ENCODE measurements around the gene C2CD2L. TPM values are rescaled to one million over a fixed set of nuclear protein-coding genes. Genes with fewer than 3 reads are reported as not detected.

C2CD2L gene
- total and polyA plus RNA-seq, 2 of the 13 experiments (the other 11 are each of a cell fraction or from before 2014, with no cell fraction given): 3.7 to 5.5 TPM

- TF ChIP-seq ZBED4 (CRISPR knock-in tag; IDR thresholded peaks at IDR 0.05; ENCODE audit: borderline replicate concordance) (peak; percentile 55; the same call in 1 of the 2 replicates), TRIM24 (CRISPR knock-in tag; IDR thresholded peaks at IDR 0.05) (0 out of 2 replicates have a peak, but pooled peaks have one; percentile 37), ZNF543 (CRISPR knock-in tag; IDR thresholded peaks at IDR 0.05) (peak; percentile 72; the same call in 1 of the 2 replicates), ZMYM3 (CRISPR knock-in tag; IDR thresholded peaks at IDR 0.05) (0 out of 2 replicates have a peak, but pooled peaks have one; percentile 25), NFKB2 (CRISPR knock-in tag; IDR thresholded peaks at IDR 0.05; ENCODE audit: borderline replicate concordance) (no peak), ZNF512 (CRISPR knock-in tag; IDR thresholded peaks at IDR 0.05) (no peak), E2F1 (CRISPR knock-in tag; IDR thresholded peaks at IDR 0.05) (peak; percentile 90), ADNP (CRISPR knock-in tag; IDR thresholded peaks at IDR 0.05) (no peak), NONO (IDR thresholded peaks at IDR 0.05) (no peak), NONO (CRISPR knock-in tag; conservative IDR thresholded peaks at IDR 0.05) (peak; percentile 75), MEF2D (CRISPR knock-in tag; IDR thresholded peaks at IDR 0.05) (no peak), MED8 (CRISPR knock-in tag; IDR thresholded peaks at IDR 0.05; ENCODE audit: insufficient replicate concordance) (peak; percentile 45), IRX3 (CRISPR knock-in tag; IDR thresholded peaks at IDR 0.05; ENCODE audit: borderline replicate concordance, low read depth) (no peak; the same call in 1 of the 2 replicates), ZNF160 (CRISPR knock-in tag; IDR thresholded peaks at IDR 0.05) (no peak), ARHGAP35 (CRISPR knock-in tag; IDR thresholded peaks at IDR 0.05; ENCODE audit: borderline replicate concordance) (peak; percentile 66; the same call in 1 of the 2 replicates), FOXP1 (IDR thresholded peaks at IDR 0.05) (no peak), FOXP1 (CRISPR knock-in tag; IDR thresholded peaks at IDR 0.05) (no peak), ZSCAN30 (CRISPR knock-in tag; IDR thresholded peaks at IDR 0.05) (no peak), PLRG1 (conservative IDR thresholded peaks at IDR 0.05) (no peak), ATF2 (CRISPR knock-in tag; IDR thresholded peaks at IDR 0.05) (peak; percentile 60), TBX3 (IDR thresholded peaks at IDR 0.05; ENCODE audit: borderline replicate concordance) (no peak), NKX3-1 (CRISPR knock-in tag; IDR thresholded peaks at IDR 0.05) (peak; percentile 27; the same call in 1 of the 2 replicates), ZEB1 (IDR thresholded peaks at IDR 0.05; ENCODE audit: insufficient replicate concordance, low read depth) (peak; percentile 65)
These were observed 22.3 kb upstream of the C2CD2L start, which contains the start of gene HMBS (continued) for GRCh38 chr11:119084663-119085436.

Measured in HepG2 (cell line).